ENCODE data around the gene TNK1.

DNA sequence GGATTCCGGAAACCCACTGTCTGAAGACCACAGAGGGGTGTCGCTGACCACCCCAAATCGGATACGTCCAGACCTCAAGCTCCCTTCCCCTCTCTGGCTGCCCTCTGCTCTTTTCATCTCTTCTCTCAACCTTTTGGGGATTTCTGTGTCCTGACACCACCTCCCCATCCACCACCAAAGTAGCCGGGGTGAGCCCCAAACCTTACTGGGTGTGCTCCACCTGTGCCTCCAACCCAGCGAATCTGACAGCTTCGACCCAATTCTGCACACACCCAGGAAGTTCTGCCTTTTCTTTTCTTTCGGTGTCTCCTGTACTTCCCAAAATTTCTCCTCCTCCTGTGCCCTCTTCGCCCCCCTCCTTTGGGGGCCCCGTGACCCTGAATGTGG, 28.4 kb upstream of the TNK1 start:
- TF ChIP-seq, protein P1, sequence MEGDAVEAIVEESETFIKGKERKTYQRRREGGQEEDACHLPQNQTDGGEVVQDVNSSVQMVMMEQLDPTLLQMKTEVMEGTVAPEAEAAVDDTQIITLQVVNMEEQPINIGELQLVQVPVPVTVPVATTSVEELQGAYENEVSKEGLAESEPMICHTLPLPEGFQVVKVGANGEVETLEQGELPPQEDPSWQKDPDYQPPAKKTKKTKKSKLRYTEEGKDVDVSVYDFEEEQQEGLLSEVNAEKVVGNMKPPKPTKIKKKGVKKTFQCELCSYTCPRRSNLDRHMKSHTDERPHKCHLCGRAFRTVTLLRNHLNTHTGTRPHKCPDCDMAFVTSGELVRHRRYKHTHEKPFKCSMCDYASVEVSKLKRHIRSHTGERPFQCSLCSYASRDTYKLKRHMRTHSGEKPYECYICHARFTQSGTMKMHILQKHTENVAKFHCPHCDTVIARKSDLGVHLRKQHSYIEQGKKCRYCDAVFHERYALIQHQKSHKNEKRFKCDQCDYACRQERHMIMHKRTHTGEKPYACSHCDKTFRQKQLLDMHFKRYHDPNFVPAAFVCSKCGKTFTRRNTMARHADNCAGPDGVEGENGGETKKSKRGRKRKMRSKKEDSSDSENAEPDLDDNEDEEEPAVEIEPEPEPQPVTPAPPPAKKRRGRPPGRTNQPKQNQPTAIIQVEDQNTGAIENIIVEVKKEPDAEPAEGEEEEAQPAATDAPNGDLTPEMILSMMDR (IDR thresholded peaks at IDR 0.05), result no peak
- no peak for TF ChIP-seq POLR2A (IDR thresholded peaks at IDR 0.05)
